Stimulated activated CD8-positive, alpha-beta memory T cell treated with anti-CD3 and anti-CD28 coated beads, Interleukin-12 subunit alpha, Interleukin-12 subunit beta, amount 100 ng/mL, for 1 hour (primary cell): ENCODE results near the gene MAP4K4.

Experiments
- DNase-seq: peaks from one replicate; pipeline ENCODE4 v3.0.0-alpha.2; 2020; ENCODE audit warnings: low read depth

The MAP4K4 gene

DNA sequence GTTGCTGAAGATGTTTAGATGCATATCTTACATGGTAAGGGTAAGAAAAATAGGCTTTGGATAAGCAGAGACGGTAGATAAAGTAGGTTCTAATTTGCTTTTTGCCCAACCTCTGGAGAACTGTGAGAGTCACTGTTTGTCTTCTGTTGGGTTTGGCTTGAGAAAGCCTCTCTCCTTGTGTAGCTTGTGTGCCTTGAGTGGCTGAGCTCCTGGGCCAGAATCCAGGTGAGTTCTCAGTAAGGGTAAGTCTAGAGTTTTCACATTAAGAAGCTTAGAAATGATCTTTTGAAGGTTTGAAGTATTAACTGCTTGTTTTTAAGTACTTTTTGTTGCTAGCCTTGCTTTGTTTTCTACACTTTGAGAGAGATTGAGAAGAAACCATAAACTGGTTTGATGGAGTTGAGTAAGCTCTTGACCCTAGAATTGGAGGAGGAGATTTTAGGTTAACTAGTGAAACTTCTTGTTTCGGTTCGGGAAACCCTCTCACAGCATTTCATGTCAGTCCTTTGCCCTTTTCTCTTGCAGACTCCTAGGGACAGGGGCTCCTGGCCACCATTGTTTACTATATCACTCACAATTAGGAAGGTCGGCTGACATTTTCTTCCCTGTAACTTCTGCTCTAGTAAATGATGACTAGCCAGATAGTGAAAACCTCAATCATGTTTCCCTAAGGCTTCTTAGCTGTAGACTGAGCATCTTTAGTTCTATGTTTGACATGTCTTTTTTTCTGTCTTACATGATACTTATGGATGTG, 26.0 kb downstream of the MAP4K4 start:
- no peak for DNase-seq

DNA sequence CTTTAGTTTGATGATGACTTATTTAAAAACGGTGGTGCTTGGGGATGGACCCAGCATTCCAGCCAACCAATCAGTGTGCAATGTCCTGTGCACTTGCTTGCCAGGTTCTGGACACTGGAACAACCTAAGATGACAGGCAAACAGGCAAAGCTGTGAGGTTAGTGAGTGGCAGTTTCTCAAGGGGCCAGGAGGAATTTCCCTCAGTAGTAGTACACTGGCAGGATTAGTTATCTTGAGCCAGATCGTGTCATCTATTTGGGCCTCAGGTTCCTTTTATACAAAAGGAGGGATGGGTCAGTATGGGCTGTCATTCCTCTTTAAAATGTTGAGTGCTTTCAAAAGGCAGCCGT, 26.6 kb downstream of the MAP4K4 start:
- no peak for DNase-seq

GRCh38 chr2:101725038-101725437, 27.5 kb downstream of the MAP4K4 start:
- no peak for DNase-seq

DNA sequence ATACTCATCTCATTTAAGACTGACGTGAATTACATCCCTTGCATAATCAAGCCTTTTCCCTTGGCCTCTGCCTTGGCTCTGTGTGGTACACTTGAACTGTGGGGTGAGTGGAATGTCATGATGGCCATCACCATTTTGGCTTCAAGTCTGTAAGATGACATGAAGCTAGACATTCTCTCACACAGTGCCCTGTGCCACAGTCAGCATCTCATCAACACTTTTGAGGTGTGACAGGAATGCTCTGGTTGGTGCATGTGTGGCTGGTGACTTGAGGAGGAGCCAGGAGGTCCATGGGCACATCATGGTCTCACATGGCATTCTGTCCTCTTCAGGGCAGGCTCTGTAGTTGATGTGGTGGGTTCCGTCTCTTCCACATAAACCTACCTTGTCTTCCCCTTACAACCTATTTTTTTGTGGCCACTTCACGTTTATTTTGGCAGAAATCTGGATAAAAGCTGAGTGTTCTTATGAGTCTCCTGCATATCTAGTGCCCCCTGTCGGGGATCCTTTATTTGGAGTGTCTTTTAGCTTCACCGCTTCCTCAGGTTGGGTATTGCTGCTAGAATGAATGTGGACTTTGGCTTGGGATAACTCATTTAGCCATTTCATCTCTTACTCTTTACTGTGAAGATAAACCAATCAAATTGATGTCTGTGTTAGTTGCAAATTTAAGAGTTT, 28.1 kb downstream of the MAP4K4 start:
- no peak for DNase-seq

- DNase-seq, result no peak
Measured at GRCh38 chr2:101728865-101729264, 31.4 kb downstream of the MAP4K4 start.

DNA sequence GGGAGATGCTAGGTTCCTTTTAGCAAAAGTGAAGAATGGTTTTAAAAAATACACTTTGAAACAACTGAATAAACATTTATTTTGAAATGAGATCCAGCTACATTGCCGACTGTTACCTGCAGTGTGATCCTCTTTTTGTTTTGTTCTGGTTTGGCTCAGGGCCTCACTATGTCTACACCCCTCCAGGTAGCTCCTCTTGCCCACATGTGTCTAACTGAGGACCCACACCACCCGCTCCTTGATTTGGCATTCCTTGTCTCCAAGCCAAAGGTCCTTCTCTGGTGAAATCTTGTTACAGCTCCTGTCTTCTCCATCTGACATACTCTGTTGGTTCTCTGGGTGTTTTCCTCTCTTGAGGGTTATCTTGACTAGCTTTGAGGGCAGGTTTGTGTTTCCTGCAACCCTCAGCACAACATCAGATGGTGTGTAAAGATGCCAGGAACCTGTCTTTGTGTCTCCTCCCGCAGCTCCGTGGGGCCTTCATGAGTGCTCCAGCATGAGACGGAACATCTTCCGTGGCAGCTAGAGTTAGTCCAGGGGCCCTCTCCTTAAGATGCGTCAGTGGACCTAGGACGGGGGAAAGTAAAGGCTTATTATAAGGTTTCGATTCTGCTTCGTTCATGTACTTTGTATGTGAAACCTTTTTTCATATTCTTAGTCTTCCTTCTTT, 32.1 kb downstream of the MAP4K4 start:
- DNase-seq, result no peak

DNA sequence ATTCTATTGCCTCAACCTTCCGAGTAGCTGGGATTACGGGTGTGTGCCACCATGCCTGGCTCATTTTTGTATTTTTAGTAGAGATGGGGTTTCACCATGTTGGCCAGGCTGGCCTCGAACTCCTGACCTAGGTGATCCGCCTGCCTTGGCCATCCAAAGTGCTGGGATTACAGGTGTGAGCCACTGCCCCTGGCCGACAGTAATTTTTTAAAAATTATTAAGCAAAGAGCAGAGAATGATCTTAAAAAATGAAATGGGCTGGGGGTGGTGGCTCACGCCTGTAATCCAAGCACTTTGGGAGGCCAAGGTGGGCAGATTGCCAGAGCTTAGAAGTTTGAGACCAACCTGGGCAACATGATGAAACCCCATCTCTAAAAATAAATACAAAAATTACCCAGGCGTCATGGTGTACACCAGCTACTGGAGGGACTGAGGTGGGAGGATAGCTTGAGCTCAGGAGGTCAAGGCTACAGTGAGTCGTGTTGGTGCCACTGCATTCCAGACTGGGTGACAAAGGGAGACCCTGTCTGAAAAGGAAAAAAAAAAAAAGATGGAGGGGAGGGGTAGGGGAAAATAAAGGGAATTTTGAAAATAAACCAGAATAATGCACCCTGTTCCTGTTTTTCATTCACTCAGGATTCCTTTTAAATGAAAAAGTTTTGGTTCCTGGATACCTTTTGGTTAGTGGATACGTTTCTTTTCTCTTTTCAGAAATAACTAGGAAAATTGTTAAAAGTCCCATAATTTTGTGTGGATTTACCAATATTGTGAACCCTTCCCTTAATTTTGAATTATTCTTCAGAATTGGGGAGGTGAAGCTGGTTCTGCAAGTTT, 33.9 kb downstream of the MAP4K4 start:
- DNase-seq, result no peak

GRCh38 chr2:101732199-101732598, 34.7 kb downstream of the MAP4K4 start:
- no peak for DNase-seq

DNA sequence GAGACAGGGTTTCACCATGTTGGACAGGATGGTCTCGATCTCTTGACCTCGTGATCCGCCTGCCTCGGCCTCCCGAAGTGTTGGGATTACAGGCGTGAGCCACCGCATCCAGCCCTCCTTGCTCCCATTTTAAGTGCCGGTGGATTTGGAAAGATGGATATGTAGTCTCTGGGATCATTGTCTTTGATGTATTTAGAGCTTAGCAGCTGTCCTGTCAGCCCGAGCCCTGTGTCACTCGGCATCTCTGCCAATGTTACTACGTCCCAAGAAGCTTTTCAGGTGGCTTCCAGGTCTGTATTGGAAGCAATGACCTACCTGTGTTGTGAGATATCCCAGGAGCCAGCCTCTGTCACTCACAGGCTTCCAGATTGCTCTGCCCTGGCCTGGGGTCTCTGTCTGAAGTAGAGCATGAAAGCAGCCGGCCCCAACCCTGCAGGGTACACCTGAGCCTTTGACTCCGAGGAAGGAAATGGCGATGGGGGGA, 35.3 kb downstream of the MAP4K4 start:
- no peak for DNase-seq

DNA sequence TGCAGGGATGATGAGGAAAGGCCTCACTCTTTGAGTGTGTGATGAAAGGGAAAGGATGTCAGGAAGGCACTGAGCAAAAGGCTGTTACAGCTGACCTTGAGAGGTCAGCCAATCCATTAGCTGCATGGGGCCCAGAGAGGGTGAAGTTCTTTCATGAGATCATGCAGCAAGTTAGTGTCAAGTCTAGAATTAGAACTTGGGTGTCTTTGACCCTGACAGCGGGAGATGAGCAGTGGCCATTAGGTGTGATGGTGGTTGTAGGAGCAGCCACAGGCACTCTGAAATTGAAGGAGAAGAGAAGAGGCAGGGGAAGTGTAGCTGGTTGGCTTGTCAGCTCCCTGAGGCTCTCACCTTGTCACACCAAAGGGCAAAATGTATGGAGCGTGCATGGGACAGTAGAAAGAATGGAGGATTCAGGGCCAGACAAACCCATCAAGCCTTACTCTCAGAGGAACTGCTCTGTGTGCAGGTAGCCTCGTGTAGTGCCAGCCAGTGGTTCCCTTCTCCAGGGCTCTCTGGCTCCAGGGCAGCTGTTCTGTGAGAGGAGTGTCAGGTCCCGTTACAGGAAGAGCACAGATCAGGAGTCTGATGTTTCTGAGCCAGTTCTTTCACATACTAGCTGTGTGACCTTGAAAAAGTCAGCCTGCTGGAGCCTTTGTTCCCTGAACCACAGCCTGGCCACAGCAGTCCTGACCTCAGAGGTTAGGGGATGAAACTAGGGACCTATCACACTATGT, 35.9 kb downstream of the MAP4K4 start:
- DNase-seq, result no peak

DNA sequence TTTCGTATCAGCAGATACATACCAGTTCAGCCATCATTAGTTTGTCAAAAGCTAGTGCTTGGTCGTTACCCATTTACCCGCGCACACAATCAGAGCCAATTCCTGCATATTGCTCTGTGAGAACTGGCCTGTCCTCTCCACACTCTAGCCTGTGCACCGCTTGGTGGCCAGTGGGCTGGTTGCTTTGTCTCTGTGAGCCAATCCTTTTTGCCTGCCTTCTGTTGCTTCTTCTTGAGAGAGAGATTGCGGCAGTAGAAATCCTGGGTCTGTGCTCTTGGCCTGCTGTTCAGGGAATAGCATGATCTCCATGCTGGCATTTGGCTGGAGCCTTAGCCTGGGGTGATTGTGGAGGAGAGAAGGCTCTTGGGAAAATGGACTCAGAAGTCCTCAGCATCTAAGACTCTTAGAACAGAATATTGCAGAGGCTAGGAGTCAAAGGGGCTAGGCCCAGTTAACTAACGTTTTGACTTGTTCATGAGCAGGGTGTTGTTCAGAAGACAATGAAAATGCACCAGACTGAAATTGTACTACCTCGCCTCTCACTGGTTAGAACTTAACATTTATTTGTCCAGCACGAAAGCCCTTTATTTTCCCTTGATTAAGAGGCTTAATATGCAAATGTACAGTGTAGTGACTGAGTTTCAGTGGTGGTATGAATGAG, 37.1 kb downstream of the MAP4K4 start:
- DNase-seq, result no peak

- no peak for DNase-seq
Measured at GRCh38 chr2:101735166-101735533, 37.6 kb downstream of the MAP4K4 start.

DNA sequence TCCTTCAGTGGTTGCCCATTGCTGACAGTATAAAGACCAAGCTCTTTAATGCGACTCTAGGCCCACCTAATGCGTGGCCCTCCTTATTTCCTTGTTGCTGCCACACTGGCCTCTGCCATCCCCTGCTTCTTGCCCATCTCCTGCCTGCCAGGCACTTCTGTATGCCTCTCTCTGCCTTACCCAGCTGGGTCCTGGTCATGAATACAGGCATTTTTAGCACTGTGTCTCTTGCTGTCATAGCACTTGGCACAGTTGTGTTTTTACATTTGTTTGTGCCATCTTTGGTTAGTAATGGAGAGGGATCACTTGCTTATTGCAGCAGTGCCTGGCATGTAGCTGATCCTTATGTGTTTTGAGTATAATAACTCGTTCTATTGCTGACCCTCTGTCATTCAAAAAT, 38.7 kb downstream of the MAP4K4 start:
- no peak for DNase-seq

DNA sequence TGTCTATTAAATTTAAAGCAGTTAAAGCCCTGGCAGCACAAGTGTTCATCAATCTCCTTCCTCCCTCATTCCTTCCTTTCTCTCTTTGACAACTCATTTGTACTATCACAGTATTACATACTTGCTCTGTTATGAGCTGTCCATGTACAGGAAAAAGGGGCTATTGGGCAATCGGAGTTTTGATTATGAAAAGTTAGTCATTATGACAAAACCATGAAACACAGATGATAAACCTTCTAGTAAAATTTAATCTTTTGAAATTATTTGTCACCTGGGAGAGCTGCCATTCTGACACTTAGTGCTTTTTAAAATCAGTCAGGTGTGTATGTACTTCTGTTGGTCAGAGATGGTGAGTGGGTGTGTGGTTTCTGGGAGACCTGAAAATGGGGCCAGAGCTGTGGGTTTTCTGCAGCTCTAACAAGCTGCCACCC, 39.4 kb downstream of the MAP4K4 start:
- DNase-seq, result no peak

GRCh38 chr2:101737478-101738255, 40.2 kb downstream of the MAP4K4 start:
- no peak for DNase-seq

- no peak for DNase-seq
Measured at GRCh38 chr2:101738649-101739048, 41.1 kb downstream of the MAP4K4 start.

- DNase-seq, result no peak
Measured at GRCh38 chr2:101740555-101740964, 43.1 kb downstream of the MAP4K4 start.

DNA sequence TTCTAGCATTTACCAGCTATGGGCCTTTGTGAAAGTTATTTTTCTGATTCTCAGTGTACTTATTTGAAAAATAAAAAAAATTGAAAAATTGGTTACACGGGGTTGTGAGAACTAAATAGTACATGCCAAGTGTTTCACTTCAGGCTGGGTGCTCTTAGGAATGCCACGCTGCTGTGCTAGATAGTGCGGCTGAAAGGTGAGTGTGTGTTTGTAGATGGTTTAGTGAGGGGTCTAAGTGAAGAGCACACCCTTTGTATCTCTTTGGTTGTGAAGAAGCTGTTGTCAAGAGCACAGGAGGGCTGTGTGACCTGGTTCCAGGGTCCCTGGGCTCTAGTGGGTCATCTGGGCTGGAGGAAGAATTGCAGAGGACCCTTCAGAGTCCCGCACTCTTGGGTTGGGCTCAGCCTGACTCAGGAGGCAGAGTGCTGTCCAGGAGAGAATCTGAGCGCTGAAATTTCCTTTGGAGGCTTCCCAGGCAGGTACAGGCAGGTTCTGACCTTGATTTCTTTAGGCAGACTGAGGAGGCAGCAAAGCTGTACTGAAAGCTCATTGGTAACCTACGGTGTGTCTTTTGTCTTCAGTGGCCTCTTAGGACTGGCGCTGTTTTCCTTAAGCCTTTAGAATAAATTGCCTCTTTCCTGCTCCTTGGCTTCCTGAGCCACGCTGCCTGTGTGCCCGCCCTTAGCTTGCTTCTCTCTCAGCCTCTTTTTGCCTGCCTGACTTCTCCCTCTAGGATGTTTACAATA, 44.4 kb downstream of the MAP4K4 start:
- no peak for DNase-seq

DNA sequence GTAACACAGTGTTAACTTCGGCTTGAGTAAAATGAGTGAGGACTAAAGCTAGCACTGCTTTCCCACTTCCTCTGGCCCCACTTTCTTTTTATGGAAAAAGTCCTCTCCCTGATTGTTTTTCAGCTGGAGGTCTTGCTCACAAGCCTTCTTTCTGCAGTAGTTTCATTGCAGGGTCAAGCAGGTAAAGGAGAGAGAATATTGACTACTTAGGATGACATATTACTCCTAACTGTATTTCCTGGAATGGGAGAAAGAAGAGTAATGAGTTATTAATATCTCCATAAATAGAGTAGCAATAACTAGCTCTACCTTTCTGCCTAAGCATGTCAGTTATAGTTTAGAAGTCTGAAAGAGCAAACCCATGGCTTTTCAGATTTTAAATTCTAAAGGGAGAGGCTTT, 45.0 kb downstream of the MAP4K4 start:
- DNase-seq, result no peak

DNA sequence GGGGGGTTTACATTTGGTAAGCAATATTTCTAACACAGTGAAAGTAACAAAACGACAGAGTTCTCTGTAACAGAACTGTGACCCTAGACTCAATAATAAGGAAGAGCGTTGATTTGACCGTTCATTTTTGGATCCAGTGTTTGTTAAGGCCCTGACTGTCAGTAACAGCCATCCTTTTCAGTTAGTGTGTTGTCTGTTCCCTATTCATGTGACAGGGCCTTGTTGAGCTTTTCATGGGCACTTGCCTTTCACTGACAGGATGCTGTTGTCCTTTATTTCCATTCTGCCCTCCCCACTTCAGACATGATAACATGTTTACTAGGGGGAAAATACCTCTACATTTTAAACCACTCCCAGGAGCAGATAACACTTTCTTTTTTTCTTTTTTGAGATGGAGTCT, 45.8 kb downstream of the MAP4K4 start:
- DNase-seq, result no peak
